GM18867 (cell line): Measurements from ENCODE around the gene SGCA.

Source experiments
- ATAC-seq: cut with Tn5 transposase; IDR thresholded peaks from one replicate; pipeline ENCODE4 v1.9.1; 2021; ENCODE audit warnings: mild to moderate bottlenecking, moderate library complexity; ENCODE audit not compliant: unreplicated experiment

Gene SGCA

DNA sequence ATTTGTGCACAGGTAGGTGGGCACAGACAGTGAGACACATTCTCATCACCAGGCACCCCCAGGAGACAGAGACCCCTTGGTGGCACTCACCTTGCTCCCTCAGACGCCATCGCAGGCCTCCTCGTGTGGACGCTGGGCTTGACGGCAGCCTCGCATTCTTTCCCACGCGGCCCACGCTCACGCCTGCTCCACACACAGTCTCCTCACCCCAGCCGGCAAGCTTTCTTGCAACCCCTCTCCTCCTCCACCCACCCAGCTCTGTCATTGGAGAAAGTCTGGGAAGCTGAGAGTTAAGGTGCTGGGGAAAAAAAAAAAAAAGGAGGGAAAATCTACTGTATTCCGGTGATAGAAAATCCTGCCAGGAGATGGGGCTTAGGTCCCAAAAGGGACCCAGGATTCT is 14.8 kb downstream of the SGCA start:
- no peak for ATAC-seq

DNA sequence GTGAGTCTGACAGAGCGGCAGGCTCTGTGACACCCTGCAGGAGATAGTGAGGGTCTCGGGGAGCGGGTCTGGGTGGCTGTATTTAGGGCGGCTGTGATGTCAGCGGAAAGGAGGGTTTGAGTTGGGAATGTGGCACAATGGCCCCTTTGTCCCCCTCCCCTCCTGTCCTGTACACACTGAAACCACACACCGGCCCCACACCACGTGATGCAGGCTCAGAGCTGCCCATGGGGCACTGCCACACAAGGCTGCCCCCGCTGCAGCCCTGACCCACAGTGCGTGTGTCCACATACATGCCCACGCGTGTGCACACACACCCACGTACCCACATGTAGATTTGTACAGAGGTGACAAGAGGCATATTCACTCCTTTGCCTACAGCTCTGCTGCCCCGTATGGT is 15.3 kb downstream of the SGCA start:
- ATAC-seq = no peak

DNA sequence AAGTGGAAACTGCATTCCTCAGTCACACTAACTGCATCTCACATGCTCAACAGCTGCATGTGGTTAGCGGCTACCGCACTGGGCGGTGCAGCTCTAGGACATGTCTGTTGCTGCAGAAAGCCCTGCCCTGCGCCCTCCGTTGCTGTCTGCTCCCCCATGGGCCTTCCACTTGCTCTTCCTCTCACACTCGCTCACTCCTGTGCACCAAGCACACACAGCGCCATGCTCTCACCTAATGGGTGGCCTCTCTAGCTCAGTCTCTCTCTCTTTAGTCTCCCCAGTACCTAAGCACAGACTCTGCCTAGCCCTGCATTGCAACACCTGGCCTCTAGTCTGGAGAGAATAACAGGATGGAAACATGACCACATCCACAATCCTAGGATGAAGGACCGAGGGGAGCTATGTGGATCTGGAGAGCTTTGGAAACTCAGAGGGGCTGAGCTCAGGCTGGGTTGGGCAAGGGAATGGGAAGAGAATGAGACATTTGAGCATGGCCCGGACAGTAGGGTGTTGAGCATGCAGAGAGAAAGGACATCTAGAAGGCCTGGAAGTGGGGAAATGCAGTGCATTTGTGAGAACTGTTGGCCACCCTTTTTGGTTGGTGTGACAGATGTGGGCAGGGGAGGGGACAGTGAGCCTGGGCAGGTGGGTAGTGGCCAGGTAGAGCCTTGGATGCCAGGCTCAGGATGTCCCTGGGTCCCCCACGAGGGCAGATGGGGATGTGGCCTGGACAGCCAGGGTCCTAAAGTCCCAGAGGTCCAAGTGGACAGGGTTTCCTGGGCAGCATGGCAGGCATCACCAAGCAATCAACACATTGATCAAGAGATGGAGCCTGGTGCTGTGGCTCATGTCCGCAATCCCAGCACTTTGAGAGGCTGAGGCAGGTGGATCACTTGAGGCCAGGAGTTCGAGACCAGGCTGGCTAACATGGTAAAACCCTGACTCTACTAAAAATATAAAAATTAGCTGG is 16.1 kb downstream of the SGCA start:
- no peak for ATAC-seq

DNA sequence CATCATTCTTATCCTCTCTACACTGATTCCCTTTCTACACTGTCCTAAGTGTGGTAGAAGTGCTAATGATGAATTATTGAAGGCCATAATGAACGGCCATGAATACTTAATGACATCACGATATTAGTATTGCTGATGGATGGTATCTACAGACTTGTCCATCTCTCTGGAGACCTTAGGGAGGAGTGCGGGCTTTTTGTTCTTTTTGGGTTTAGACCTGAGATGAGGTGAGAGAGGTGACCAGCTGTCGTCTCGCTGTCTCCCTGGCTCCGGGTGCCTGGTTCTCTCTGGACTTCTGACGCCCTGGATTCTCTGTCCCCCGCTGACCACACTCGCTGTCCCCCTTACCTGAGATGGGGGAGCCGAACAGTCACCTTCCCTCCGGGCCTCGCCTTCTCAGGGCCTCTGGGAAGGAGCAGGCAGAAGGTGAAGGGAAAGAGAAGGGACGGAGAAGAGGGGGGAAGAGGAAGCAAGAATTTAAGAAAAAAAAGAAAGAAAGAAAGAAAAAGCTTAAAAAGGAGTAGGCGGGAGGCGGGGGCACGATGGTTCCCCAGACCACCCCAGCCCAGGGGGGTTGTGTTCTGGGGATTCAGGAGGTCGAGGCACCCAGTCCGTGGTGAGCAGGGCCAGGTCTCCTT is 17.1 kb downstream of the SGCA start:
- no peak for ATAC-seq

DNA sequence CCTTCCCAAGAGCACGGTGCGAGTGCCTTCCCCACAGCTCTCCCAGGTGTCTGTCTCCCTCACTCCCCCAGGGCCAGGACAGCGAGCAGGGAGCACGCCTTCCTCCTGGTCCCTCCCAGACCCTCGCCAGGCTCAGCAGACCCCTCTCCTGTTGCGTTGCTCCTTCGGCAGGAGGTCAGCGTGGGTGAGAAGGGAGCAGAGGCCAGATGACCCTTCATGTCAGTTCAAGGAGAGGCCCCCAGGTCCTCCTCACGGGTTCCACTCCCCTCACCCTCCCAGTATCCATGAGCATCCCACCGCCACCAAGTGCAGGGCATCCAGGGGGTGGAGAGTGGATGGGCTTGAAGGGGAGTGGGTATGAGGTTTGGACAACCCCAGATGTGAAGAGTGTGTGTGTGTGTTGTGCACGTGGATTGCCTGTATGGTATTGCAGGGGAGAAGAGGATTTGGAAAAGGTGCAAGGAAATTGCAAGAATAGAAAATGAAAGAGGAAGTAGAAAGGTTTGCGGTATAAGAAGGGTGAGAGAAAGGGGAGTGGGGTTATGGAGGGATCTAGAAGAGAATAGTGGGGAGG is 17.7 kb downstream of the SGCA start:
- ATAC-seq = no peak

DNA sequence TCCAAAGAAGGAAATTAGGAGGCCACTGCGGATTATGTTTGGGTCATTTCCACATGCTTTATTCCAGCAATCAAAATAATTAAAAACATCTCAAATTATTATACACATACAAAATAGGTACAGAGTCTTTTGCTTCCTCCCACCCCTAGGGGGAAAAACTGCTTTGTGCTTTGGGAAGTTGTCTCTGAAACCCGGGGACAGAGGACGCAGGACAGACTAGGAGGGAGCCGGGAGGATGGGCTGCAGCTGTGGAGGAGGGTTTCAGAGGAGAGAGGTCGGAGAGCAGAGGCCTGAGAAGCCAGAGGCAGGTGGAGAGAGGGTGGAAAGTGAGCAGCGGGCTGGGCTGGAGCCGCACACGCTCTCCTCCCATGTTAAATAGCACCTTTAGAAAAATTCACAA is 18.3 kb downstream of the SGCA start:
- no peak for ATAC-seq

DNA sequence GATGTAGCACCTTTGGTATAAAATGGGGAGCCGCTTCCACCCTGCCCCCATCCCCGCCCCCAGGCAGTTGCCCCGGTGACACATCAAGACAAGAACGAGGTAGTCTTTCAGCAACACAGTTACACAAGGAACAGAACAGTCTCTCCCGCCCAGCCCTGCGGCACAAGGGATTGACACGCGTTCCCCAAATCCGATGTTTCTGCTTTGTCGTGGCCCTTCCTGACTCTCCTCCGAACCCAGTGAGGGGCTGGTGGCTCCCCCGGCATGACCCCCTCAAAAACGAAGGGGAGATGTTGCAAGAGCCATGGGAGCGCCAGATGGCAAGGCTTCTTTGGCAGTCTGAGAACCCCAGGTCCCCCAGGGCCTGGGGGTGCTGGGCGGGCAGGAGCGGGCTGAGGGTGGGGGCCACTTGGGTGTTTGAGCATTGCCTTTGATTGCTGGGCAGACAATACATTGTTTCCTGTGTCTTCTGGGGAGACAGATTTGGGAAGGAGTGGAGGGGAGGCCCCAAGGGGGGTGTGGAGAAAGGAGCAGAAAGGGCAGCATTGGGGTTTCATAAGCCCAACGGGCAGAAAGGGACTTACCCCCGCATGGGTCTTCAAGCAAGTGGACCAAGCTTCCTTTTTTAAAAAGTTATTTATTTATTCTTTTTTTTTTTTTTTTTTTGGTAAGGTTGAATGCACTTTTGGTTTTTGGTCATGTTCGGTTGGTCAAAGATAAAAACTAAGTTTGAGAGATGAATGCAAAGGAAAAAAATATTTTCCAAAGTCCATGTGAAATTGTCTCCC is 19.0 kb downstream of the SGCA start:
- no peak for ATAC-seq

DNA sequence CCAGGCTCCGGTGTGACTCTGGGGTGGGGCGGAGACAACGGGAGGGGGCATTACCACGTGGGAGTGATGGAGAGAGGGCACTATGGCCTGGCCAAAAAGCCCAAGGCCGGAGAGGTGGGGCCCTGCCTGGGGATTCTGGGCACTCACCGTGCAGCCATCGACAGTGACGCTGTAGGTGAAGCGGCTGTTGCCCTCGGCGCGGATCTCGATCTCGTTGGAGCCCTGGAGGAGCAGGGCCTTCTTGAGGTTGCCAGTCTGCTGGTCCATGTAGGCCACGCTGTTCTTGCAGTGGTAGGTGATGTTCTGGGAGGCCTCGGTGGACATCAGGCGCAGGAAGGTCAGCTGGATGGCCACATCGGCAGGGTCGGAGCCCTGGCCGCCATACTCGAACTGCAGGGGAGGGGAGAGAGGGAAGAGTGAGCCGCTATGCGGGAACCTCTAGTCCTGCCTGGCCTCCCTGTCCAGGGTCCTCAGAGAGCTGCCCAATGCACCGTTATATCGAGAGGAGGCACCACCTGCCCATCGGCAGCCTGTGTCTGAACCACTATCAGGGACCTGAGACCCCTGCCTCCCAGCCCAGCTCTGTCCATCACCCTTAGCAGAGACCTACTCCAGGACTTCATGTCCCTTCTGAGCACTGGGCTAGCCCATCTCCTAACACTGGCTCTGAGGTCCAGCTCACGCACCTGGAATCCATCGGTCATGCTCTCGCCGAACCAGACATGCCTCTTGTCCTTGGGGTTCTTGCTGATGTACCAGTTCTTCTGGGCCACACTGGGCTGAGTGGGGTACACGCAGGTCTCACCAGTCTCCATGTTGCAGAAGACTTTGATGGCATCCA is 20.0 kb downstream of the SGCA start:
- no peak for ATAC-seq

DNA sequence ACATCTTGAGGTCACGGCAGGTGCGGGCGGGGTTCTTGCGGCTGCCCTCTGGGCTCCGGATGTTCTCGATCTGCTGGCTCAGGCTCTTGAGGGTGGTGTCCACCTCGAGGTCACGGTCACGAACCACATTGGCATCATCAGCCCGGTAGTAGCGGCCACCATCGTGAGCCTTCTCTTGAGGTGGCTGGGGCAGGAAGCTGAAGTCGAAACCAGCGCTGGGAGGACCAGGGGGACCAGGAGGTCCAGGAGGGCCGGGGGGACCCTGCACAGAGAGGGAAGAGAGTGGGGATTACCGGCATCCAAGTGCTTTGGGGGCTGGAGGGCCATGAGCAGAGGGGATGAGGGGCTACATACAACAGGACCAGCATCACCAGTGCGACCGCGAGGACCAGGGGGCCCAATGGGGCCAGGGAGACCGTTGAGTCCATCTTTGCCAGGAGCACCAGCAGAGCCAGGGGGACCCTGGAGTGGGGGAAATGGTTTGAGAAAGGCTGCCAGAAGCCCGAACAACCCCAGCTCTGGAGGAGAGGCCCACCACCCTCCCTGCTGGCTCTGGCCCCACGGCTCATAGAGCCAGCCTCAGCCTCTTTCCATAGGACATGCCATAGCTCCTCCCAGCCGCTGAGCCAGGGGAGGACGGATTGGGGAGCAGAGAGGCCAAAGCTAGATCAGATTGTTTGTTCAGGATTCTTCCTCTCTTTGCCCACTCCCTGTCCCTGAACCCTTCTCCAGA is 21.0 kb downstream of the SGCA start:
- no peak for ATAC-seq

DNA sequence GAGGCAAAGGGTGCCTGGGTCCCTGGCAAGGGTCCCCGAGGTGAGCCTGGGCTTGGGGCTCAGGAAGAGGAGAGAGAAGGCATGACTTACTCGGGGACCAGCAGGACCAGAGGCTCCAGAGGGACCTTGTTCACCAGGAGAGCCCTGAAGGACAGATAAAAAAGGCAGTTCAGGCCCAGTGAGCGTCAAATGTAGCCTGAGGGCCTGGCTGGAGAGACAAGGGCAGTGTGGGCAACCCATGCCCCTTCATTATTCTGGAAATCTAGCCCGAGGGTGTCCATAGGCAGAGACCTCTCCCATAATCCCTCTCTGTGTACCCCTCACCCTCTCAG is 21.6 kb downstream of the SGCA start:
- ATAC-seq = no peak

DNA sequence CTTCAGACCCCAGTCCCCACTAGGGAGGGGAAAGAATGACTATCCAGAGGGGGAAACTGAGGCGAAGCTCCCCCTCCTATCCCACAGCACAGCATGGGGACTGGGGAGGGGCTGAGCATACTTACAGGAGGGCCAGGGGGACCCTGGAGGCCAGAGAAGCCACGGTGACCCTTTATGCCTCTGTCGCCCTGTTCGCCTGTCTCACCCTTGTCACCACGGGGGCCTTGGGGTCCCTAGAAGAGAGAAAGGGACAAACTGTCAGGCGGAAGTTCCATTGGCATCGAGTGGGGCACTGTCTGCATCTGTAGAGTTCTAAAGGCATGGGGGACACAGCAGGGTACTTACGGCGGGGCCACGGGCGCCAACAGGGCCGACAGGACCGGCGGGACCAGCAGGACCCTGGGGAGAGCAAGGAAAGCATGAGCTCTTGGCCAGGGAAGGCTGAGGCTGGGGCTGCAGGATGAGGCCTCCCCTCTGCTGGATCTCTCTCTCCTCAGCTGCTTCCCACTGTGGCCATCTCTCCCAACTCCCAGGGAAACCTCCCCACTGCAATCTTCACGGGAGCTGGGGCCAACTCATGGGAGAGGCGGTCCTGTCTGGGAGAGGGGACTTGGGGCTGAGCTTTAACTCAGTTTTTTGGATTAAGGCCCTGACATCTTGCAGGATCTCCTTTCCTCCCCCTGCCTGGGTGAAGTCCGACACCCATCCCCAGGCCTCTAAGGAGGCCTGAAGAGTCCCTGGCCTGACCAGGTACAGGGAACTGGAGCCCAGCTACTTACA is 22.1 kb downstream of the SGCA start:
- ATAC-seq = no peak

DNA sequence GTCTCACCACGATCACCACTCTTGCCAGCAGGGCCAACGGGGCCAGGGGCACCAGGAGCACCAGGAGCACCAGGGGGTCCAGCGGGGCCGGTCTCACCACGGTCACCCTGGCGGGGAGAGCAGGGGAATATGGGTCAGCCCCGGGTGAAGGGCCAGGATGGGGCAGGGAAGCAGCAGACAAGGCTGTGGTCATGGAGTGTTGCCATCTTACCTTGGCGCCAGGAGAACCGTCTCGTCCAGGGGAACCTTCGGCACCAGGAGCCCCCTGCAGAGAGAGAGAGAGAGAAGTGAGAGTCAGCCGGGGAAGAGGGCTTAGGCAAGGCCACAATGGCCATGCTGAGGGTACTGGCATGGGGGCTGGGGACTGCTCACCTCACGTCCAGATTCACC is 22.7 kb downstream of the SGCA start:
- ATAC-seq = no peak

DNA sequence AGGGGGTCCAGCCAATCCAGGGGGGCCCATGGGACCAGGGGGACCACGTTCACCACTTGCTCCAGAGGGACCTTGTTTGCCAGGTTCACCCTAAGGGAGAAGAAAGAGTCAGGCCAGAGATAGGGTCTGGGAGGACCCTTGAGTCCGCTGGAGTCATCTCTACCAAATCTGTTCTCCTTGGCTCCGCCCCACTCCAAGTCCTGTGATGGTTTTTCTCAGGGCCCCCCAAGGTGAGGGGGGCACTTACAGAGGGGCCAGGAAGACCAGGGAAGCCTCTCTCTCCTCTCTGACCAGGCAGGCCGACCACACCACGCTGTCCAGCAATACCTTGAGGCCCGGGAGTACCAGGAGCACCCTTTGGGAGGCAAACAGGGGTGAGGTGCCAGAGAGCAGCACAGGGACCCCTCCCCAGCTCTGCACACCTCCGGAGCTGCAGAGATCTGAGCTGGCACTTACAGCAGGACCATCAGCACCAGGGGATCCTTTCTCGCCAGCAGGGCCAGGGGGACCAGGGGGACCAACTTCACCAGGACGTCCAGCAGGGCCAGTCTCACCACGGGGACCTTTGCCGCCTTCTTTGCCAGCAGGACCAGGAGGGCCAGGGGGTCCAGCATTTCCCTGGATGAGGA is 23.2 kb downstream of the SGCA start:
- no peak for ATAC-seq

DNA sequence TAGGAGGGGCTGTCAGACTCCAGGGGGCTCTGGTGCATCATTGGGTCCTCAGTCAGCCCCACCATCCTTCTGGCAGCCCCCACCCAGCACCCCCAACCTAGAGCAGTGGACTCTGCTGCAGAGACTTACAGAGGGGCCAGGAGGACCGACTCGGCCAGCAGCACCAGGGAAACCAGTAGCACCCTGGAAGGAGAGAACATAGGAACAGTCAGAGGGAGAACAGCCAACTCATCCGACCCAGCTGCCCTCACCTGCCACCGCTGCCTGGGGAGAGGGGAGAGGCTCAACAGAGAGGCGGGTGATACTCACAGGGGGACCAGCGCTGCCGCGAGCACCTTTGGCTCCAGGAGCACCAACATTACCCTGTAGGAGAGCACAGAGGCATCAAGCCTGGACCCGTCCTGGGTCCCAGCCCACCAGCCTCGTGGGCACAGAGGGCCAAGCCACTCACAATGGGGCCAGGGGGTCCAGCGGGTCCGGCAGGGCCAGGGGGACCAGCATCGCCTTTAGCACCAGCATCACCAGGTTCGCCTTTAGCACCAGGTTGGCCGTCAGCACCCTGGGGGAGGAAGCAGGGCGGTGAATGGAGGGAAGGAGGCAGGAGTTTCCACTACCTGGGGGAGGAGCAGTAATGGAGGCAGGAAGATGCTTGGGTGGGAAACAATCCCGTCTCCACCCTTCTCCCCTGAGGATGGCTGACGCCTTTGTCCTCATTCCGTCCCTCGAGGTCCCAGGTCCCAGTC is 23.9 kb downstream of the SGCA start:
- no peak for ATAC-seq

DNA sequence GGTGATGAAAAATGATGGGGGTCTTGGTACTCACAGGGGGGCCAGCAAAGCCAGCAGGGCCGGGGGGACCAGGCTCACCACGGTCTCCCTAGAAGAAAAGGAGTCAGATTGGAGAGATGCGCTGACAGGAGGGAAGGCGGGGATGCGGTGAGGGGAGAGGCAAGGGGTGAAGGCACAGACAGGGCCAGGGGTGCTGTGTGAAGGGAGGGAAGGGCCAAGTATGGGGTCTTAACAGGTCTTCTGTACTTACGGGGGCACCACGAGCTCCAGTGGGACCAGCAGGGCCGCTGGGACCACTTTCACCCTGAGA is 24.4 kb downstream of the SGCA start:
- no peak for ATAC-seq

DNA sequence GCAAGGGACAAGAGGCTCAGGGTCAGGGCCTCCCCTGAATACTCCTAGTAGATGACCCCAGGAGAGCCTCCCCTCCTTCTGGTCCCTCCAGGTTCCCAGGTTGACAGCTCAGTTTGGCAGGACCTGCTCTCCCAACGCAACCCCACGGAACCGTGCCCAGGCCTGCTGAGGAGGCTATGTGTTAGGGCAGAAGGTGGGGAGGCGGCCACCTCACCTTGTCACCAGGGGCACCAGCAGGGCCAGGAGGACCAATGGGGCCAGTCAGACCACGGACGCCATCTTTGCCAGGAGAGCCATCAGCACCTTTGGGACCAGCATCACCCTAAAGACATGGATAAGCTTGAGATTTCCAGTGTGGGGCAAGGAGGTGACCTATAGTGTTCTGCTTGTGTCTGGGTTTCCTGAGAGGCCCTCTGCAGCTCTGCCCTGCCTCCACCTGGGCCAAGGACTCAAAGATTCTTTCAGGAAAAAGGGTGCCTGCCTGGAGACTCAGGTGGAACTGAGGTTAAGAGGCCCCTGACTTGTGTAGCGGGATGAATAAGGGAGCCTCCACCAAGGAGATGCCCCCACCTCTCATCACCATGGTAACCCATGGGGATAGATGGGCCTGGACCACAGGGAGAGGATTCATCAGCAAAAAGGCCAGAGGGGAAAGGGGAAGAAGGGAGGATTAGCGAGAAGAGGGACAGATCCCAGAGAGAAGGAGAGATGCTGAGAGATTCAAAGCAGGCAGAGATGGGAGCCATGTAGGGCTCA is 25.0 kb downstream of the SGCA start:
- ATAC-seq = no peak

DNA sequence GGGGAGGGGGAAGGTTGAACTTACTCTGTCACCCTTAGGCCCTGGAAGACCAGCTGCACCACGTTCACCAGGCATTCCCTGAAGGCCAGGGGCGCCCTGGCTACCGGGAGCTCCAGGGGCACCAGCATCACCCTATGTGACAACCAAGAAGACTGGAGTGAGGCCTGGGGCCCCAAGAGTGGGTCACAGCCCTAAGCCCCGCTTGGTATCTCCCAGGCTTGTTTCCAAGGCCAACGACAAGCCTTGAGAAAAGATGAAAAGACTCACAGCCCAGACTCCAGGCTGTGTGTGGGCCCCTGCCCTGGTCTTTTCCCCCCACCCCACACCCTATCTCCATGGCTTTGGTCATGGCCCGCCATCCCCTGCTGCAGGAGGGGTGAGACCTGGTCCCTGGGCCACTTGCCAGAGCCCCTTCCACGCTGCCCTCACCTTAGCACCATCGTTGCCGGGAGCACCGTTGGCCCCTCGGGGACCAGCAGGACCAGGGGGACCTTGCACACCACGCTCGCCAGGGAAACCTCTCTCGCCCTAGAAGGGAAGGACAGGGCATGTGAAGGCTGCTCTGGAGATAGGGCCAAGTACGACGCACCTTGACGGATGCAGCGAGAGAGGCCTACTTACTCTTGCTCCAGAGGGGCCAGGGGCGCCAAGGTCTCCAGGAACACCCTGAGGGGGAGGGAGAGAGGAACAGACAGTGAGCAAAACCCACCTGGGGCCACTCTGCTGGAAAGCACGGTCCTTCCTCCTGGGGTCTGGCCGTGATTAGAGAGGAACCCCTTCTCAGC is 25.7 kb downstream of the SGCA start:
- no peak for ATAC-seq
